Activated naive CD8-positive, alpha-beta T cell treated with anti-CD3 and anti-CD28 coated beads, Interleukin-2, amount 10 ng/mL, durations not matched to agents 7 days and 5 days (primary cell): ENCODE measurements around the gene FCF1. TPM values are rescaled to one million over a fixed set of nuclear protein-coding genes. Genes with fewer than 3 reads are reported as not detected.

ENCODE experiments used
- ATAC-seq: fragments of 150-1000 bp; cut with Tn5 transposase; one replicate; pipeline ENCODE4 v1.10.0; 2021; ENCODE audit warnings: low read depth, moderate library complexity
- POLR2A ChIA-PET: fragments of 350-600 bp; sonication (Branson Sonifier 250); formaldehyde crosslinking; loops from one replicate; lab custom pipeline; 2021; ENCODE audit warnings: antibody characterized with exemption; lab: Charles Lee
- DNase-seq: peaks from one replicate; pipeline ENCODE4 v3.0.0; 2021
- H3K27ac Mint-ChIP-seq: one replicate; pipeline ENCODE4 v1.8.0; 2022; ENCODE audit warnings: mild to moderate bottlenecking, mixed read lengths
- H3K27me3 Mint-ChIP-seq: one replicate; pipeline ENCODE4 v1.8.0; 2022; ENCODE audit warnings: mild to moderate bottlenecking, moderate library complexity, mixed read lengths
- H3K36me3 Mint-ChIP-seq: one replicate; pipeline ENCODE4 v1.8.0; 2021; ENCODE audit warnings: mild to moderate bottlenecking, mixed read lengths
- H3K4me1 Mint-ChIP-seq: one replicate; pipeline ENCODE4 v1.8.0; 2021; ENCODE audit warnings: mixed read lengths
- H3K4me3 Mint-ChIP-seq: one replicate; pipeline ENCODE4 v1.8.0; 2022; ENCODE audit warnings: mild to moderate bottlenecking, moderate library complexity, mixed read lengths
- H3K9me3 Mint-ChIP-seq: one replicate; pipeline ENCODE4 v1.8.0; 2021; ENCODE audit warnings: mixed read lengths
- total RNA-seq, 2 experiments: library from RNA; stranded (reverse); gene quantifications; one replicate each; pipeline ENCODE4 v1.2.3, GENCODE V29; 2021

Gene FCF1
- total RNA-seq, 2 experiments from 2014 or later = 53.9 to 57.9 TPM

DNA sequence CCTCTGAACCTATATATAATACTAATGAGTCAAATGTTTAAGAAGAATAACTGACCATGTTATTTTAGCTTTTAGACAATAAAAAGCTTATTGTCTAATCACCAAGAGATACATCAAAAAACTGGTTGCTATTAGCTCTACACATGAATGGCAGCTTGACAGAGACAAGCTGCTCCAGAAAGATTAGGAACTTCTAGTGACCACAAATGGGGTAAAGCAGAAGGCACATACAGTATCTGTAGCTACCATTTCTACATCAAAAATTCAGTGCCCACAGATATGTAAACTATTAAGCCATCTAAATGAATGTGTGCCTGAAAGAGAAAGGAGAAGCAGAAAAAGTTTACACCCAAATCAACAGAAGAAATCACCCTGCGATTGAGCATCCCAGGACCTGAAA lies 2.5 kb upstream of the FCF1 start:
- ATAC-seq = no peak
- Mint-ChIP-seq H3K36me3 (peaks cover 7% of the 10 kb centered on the region), H3K27me3 (no peaks in the 10 kb centered on the region), H3K27ac (no peak overlapping the region), H3K9me3 (no peaks in the 10 kb centered on the region), H3K4me3 (no peak overlapping the region), H3K4me1 (peaks cover 35% of the 10 kb centered on the region)
- POLR2A ChIA-PET = no interaction called here
- DNase-seq = no peak

DNA sequence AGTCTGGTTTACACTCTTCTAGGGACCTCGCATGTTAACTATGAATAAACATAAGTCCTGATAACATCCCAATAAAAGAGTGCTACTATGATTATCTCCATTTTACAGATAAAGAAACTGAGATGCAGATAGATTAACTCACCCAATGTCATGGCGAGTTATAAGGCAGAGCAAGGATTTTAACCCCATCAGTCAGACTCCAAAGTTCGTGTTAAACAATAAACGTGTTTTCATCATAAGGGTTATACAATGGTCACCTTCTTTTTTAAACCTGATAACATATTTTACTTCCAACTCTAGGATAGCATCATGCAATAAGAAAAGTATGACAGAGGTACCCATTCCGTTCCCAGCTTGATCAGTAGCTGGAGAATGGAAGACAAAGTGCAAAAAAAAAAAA lies 1.3 kb upstream of the FCF1 start:
- Mint-ChIP-seq H3K9me3 (no peaks in the 10 kb centered on the region), H3K27me3 (no peaks in the 10 kb centered on the region), H3K27ac (no peak overlapping the region), H3K4me3 (peak overlapping the region; percentile 98), H3K4me1 (peaks cover 38% of the 10 kb centered on the region), H3K36me3 (peaks cover 14% of the 10 kb centered on the region)
- no peak for ATAC-seq
- no peak for DNase-seq
- POLR2A ChIA-PET = interaction anchor here (0.6 to 1.4 kb wide), 3 partner anchors 13 to 137 kb away, joined by 3 to 6 read pairs (median 4); no protein-coding TSS in a partner anchor

DNA sequence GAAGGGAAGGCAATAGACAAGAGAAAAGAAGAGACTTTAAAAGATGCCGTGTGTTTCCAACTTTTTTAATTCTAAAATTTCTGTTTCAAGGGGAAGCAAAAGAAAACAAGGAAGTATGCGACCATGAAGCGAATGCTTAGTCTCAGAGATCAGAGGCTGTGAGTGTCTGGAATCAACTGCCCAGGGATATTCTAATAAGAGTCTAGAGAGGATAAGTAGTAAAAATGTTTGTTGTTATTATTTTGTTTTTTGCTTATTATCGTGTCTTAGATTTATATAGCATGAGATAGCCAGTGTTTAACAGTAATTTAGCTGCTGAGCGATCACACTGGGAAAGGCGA lies 421 bp downstream of the FCF1 start:
- H3K27ac Mint-ChIP-seq = peak overlapping the region; percentile 98
- peaks cover 19% of the 10 kb centered on the region for H3K36me3 Mint-ChIP-seq
- no peaks in the 10 kb centered on the region for H3K9me3 Mint-ChIP-seq
- H3K4me3 Mint-ChIP-seq = peak overlapping the region; percentile 98
- peaks cover 38% of the 10 kb centered on the region for H3K4me1 Mint-ChIP-seq
- no peak for DNase-seq
- H3K27me3 Mint-ChIP-seq = no peaks in the 10 kb centered on the region
- POLR2A ChIA-PET = no interaction called here
- ATAC-seq = no peak

DNA sequence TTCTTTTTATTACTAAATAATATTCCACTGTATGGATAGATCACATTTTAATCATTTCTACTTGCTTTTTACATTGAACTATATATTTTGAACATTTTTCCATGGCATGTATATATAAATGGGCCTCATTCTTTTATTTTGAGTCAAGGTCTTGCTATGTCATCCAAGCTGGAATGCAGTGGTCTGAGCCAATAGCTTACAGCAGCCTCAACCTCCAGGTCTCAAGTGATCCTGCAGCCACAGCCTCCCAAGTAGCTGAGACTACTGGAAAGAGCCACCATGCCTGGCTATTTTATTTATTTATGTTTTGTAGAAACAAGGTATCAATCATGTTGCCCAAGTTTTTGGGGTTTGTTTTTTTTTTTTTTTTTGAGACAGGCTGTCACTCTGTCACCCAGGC lies 7.6 kb downstream of the FCF1 start:
- H3K4me3 Mint-ChIP-seq = no peak overlapping the region
- H3K9me3 Mint-ChIP-seq = no peaks in the 10 kb centered on the region
- H3K4me1 Mint-ChIP-seq = peaks cover 4% of the 10 kb centered on the region
- no peak for DNase-seq
- peaks cover 25% of the 10 kb centered on the region for H3K36me3 Mint-ChIP-seq
- no peak overlapping the region for H3K27ac Mint-ChIP-seq
- POLR2A ChIA-PET = interaction anchor here (0.7 kb wide), 1 partner anchor 34 kb away, joined by 6 read pairs; no protein-coding TSS in a partner anchor
- no peak for ATAC-seq
- no peaks in the 10 kb centered on the region for H3K27me3 Mint-ChIP-seq

DNA sequence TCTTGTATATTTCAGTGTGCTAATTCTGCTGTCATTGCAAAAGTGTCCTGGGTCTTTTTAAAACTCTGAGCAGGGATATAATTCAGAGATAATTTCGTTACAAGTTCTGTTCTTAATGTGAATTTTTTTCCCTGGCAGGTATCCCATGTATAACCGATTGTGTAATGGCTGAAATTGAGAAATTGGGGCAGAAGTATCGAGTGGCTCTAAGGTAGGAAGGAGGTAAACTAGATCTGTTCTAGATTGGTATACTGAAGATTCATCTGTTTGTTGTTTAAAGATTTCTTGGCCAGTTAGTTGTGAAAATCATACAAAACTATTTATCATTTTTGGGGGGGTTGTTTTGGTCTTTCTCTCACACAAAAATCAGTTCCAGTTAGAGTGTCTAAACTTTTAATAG lies 10.2 kb downstream of the FCF1 start:
- peaks cover 2% of the 10 kb centered on the region for H3K4me1 Mint-ChIP-seq
- H3K27ac Mint-ChIP-seq = no peak overlapping the region
- POLR2A ChIA-PET = no interaction called here
- H3K4me3 Mint-ChIP-seq = no peak overlapping the region
- peaks cover 20% of the 10 kb centered on the region for H3K36me3 Mint-ChIP-seq
- no peaks in the 10 kb centered on the region for H3K27me3 Mint-ChIP-seq
- H3K9me3 Mint-ChIP-seq = no peaks in the 10 kb centered on the region
- DNase-seq = no peak
- ATAC-seq = no peak

DNA sequence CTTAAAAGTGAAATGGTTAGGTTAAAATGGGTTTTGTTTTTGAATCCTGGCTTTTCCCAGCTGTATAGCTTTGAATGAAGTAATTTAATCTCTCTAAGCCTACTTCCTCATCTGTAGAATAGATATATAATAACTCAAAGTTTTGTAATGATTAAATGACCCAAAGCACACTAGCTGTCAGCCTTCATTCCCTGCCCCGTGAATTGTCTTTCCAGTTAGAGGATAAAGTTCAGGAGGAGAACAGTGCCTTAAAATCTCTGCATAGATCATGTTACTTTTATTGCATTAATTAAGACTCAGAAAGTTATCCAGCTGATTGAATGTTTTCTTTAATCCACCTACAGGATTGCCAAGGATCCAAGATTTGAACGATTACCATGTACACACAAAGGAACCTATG lies 19.4 kb downstream of the FCF1 start:
- H3K27me3 Mint-ChIP-seq = no peaks in the 10 kb centered on the region
- no peak overlapping the region for H3K27ac Mint-ChIP-seq
- H3K4me3 Mint-ChIP-seq = no peak overlapping the region
- POLR2A ChIA-PET = no interaction called here
- ATAC-seq (no peak), DNase-seq (no peak)
- H3K9me3 Mint-ChIP-seq = no peaks in the 10 kb centered on the region
- no peaks in the 10 kb centered on the region for H3K4me1 Mint-ChIP-seq
- H3K36me3 Mint-ChIP-seq = peaks cover 25% of the 10 kb centered on the region

DNA sequence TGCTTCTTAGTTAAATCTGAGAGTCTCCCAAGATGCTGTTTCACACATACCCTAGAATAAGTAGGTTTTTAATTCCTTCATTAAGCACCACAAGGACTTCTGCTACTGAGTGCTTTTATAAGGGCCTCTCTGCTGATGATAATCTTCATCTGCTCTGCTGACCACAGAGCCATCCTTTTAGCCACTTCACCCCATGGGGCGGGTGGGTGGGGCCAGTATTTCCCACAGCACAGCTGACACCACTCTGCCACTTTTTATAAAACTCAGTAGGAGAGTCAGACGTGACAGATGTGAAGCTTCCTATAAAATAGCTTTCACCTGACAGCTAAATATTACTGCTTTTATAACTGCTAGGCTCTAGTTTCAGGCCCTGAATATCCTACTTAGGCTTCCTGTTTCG lies 20.3 kb downstream of the FCF1 start:
- Mint-ChIP-seq H3K4me1 (no peaks in the 10 kb centered on the region), H3K27ac (no peak overlapping the region), H3K4me3 (no peak overlapping the region), H3K36me3 (peaks cover 21% of the 10 kb centered on the region), H3K9me3 (no peaks in the 10 kb centered on the region), H3K27me3 (no peaks in the 10 kb centered on the region)
- ATAC-seq (no peak), DNase-seq (no peak)
- POLR2A ChIA-PET = no interaction called here

DNA sequence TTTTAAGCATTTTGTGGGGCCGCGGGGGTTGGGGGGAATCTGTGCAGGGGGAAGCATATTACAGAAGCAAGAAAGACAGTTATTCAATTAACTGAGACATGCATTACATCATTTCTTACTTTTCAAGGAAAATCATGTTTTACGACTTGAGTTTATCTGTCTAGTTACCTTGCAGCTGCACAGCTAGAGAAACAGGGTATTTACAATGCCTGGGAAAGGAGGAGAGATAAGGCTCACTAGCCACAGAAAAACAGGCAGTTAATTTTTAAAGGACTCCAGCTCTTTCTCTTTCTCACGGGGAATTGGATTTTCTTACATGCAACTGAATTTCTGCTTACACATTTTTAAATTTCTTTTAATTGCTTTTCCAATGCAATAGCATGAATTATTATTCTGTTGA lies 22.2 kb downstream of the FCF1 start:
- Mint-ChIP-seq H3K27ac (no peak overlapping the region), H3K4me3 (no peak overlapping the region), H3K36me3 (peaks cover 31% of the 10 kb centered on the region), H3K4me1 (no peaks in the 10 kb centered on the region), H3K27me3 (no peaks in the 10 kb centered on the region), H3K9me3 (no peaks in the 10 kb centered on the region)
- no peak for DNase-seq
- POLR2A ChIA-PET = no interaction called here
- ATAC-seq = no peak

DNA sequence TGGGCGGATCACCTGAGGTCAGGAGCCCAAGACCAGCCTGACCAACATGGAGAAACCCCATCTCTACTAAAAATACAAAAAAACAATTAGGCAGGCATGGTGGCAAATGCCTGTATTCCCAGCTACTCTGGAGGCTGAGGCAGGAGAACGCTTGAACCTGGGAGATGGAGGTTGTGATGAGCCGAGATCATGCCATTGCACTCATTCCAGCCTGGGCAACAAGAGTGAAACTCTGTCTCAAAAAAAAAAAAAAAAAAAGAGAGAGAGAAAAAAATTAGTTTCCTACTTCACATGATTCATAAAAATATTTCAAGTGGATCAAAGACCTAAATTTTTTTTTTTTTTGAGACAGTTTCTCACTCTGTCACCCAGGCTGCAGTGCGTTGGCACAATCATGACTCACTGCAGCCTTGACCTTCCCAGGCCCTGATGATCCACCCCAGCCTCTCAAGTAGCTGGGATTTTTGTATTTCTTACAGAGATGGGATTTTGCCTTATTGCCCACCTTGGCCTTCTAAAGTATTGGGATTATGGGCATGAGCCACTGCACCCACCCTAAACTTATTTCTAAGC lies 24.9 kb downstream of the FCF1 start:
- no peaks in the 10 kb centered on the region for H3K4me1 Mint-ChIP-seq
- H3K9me3 Mint-ChIP-seq = no peaks in the 10 kb centered on the region
- H3K4me3 Mint-ChIP-seq = no peak overlapping the region
- ATAC-seq = no peak
- no peaks in the 10 kb centered on the region for H3K27me3 Mint-ChIP-seq
- peaks cover 27% of the 10 kb centered on the region for H3K36me3 Mint-ChIP-seq
- no peak overlapping the region for H3K27ac Mint-ChIP-seq
- POLR2A ChIA-PET = no interaction called here
- no peak for DNase-seq

DNA sequence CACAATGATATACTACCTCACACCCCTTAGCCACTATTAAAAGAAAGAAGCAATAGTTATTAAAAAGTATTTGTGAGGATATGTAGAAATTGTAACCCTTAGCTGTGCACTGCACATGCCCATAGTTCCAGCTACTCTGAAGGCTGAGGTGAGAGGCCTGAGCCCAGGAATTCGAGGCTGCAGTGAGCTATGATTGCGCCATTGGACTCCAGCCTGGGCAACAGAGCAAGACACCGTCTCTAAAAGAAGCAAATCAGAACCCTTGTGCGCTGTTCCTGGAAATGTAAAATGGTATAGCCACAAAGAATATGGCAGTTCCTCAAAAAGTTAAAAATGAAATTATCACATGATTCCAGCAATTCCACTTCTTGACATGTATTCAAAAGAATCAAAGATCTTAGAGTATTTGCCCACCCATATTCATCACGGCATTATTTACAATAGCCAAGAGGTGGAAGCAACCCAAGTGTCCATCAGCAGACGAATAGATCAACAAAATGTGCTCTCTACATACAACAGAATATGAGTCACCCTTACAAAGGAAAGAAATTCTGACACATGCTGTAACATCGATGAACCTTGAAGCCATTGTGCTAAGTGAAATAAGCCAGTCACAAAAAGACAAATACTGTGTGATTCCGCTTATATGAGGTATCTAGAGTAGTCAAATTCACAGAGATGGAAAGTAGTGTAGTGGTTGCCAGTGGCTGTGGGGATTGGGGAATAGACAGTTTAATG lies 26.5 kb downstream of the FCF1 start:
- Mint-ChIP-seq H3K4me1 (peaks cover 2% of the 10 kb centered on the region), H3K36me3 (peaks cover 26% of the 10 kb centered on the region), H3K27me3 (no peaks in the 10 kb centered on the region), H3K4me3 (no peak overlapping the region), H3K27ac (no peak overlapping the region), H3K9me3 (no peaks in the 10 kb centered on the region)
- POLR2A ChIA-PET = no interaction called here
- DNase-seq (no peak), ATAC-seq (no peak)

DNA sequence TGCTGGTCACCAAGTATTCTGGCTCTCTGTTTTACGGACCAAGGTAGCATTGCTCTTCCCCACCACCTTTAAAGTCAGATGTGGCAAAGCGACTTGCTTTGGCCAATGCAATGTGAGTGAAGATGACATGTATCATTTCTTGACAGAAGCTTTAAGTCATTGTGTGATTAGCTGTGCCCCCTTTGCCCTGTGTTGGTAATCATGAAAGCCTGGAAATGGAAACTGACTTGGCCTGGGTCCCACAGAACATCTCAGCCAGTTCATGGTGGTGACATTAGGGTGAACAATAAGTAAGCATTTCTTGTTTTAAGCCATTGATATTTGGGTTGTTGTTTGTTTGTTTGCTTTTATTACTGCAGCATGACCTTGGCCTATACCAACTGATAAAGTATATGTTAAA lies 34.3 kb downstream of the FCF1 start:
- POLR2A ChIA-PET = no interaction called here
- Mint-ChIP-seq H3K36me3 (peaks cover 3% of the 10 kb centered on the region), H3K27ac (no peak overlapping the region), H3K4me1 (peaks cover 2% of the 10 kb centered on the region), H3K4me3 (no peak overlapping the region), H3K27me3 (no peaks in the 10 kb centered on the region), H3K9me3 (peaks cover 6% of the 10 kb centered on the region)
- DNase-seq (no peak), ATAC-seq (no peak)

DNA sequence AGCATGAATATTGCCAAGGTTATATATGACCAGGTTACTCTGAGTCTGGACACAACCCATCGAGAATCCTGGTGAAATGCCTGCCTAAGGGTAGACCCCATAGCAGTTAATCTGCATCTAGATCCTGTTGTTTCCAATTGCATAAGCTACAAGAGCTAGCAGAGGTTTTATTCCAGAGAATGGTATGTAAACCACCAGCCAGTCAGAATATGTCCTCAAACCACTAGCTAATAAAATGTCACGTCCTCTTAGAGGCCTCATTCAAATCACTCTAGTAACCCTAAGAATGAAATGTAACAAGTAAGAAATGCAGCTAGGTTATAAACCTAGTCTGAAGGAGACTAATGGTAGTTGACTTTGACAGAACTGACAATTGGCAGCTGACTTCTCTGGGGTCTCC lies 41.2 kb downstream of the FCF1 start:
- H3K9me3 Mint-ChIP-seq = peaks cover 6% of the 10 kb centered on the region
- DNase-seq (no peak), ATAC-seq (no peak)
- no peak overlapping the region for H3K27ac Mint-ChIP-seq
- POLR2A ChIA-PET = interaction anchor here (0.6 to 2.2 kb wide), 2 partner anchors 10 to 301 kb away, joined by 4 to 9 read pairs; partner anchors contain the start of gene YLPM1
- peaks cover 5% of the 10 kb centered on the region for H3K36me3 Mint-ChIP-seq
- no peaks in the 10 kb centered on the region for H3K27me3 Mint-ChIP-seq
- no peak overlapping the region for H3K4me3 Mint-ChIP-seq
- H3K4me1 Mint-ChIP-seq = no peaks in the 10 kb centered on the region

DNA sequence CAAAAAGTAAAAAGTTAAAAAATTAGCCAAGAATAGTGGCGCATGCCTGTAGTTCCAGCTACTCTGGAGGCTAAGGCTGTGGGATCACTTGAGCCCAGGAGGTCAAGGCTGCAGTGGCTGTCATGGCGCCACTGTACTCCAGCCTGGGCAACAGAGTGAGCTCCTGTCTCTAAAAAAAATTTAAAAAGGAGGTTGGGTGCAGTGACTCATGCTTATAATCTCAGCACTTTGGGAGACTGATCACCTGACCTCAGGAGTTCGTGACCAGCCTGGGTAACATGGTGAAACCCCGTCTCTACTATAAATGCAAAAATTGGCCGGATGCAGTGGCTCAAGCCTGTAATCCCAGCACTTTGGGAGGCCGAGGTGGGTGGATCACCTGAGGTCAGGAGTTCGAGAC lies 42.0 kb downstream of the FCF1 start:
- DNase-seq (no peak), ATAC-seq (no peak)
- Mint-ChIP-seq H3K27me3 (no peaks in the 10 kb centered on the region), H3K36me3 (peaks cover 5% of the 10 kb centered on the region), H3K4me3 (no peak overlapping the region), H3K4me1 (no peaks in the 10 kb centered on the region), H3K9me3 (peaks cover 6% of the 10 kb centered on the region), H3K27ac (no peak overlapping the region)
- POLR2A ChIA-PET = no interaction called here

DNA sequence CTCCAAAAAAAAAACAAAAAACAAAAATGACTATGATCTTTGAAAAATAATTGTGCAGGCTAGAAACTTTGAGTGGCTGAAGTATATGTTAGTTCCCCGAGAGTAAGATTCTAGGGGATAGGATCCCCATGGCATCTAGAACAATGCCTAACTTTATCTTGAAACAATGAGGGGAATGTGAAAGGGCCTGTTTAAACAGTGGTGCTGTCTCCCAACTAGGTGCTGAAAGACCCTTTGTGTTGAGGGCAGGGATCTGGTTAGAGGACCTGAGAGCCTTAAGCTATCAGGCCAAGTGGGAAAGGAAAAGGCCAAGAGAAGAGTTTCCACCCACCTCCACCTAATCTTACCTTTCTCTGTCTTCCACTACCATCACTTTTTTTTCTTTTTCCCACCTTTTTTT lies 43.4 kb downstream of the FCF1 start:
- H3K27ac Mint-ChIP-seq = no peak overlapping the region
- no peak overlapping the region for H3K4me3 Mint-ChIP-seq
- H3K4me1 Mint-ChIP-seq = no peaks in the 10 kb centered on the region
- peaks cover 6% of the 10 kb centered on the region for H3K9me3 Mint-ChIP-seq
- H3K36me3 Mint-ChIP-seq = peaks cover 5% of the 10 kb centered on the region
- DNase-seq (no peak), ATAC-seq (no peak)
- POLR2A ChIA-PET = no interaction called here
- no peaks in the 10 kb centered on the region for H3K27me3 Mint-ChIP-seq
